ENCODE measurements around the gene PTCD1.
A peak's percentile ranks its signal among the peaks of the same experiment; 100 is the strongest.
"Not testable (repeated sequence)": the region's sequence is repeated elsewhere in the genome, so short reads cannot be mapped to it uniquely, and the experiment has no call there.

The PTCD1 gene

DNA sequence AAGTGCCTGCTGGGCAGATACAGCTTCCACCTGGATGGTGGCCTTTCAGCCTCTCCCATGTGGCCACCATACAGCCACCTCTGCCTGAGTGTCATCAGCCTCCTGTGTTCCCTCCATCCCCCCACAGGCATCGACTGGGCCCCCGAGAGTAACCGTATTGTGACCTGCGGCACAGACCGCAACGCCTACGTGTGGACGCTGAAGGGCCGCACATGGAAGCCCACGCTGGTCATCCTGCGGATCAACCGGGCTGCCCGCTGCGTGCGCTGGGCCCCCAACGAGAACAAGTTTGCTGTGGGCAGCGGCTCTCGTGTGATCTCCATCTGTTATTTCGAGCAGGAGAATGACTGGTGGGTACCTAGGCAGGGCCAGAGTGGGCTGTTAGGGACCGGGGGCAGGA is 50.7 kb downstream of the PTCD1 start:
- no peak for DNase-seq (ENCODE audit: low read depth, low spot score)

DNA sequence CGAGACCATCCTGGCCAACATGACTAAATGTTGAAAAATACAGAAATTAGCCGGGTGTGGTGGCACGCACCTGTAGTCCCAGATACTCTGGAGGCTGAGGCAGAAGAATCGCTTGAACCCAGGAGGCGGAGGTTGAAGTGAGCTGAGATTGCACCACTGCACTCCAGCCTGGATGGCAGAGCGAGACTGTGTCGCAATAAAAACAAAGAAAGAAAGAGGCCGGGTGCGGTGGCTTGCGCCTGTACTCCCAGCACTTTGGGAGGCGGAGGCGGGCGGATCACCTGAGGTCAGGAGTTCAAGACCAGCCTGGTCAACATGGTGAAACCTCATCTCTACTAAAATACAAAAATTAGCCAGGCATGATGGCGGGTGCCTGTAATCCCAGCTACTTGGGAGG is 51.4 kb downstream of the PTCD1 start:
- DNase-seq (ENCODE audit: low read depth, low spot score), result not testable (repeated sequence)

DNA sequence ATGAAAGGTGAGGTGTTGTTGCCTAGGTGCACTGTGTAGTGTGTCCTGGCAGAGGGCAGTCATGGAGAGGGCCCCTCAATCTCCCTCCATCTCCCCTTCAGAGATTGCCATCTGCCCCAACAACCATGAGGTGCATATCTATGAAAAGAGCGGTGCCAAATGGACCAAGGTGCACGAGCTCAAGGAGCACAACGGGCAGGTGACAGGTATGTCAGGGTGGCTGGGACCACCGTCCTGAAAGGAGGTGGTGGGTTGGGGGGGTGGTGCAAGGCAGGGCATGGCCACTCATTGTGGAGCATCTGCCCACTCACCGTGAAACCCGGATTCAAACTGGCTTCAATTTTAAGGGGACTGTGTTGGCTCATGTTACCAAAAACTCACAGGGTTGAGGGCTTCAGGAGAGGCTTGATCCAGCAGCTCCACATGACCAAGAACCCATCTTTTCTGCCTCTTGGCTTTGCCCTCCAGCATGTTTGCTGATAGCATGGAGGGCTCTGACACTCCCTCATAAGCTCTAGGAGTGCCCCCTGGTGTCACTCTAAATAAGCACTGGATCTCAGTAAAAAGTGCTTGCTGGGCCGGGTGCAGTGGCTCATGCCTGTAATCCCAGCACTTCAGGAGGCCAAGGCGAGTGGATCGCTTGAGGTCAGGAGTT is 51.9 kb downstream of the PTCD1 start:
- DNase-seq (ENCODE audit: low read depth, low spot score), result no peak

DNA sequence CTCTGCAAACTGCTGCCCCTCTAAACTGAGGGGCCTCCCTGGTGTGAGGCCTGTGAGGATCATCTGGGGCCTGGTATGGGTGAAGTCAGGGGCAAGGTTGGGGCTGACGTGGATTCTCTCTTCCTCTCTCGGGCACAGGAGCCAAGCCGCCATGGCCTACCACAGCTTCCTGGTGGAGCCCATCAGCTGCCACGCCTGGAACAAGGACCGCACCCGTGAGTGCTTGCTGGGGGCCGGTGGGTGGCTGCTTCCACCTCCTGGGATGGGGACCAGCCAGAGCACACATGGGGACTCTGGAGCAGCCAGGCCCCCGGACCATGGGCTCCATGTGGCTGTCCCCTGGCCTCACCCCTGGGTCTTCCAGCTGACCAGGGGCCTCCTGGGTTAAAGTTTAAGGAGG is 53.0 kb downstream of the PTCD1 start:
- DNase-seq (ENCODE audit: low read depth, low spot score), result no peak

DNA sequence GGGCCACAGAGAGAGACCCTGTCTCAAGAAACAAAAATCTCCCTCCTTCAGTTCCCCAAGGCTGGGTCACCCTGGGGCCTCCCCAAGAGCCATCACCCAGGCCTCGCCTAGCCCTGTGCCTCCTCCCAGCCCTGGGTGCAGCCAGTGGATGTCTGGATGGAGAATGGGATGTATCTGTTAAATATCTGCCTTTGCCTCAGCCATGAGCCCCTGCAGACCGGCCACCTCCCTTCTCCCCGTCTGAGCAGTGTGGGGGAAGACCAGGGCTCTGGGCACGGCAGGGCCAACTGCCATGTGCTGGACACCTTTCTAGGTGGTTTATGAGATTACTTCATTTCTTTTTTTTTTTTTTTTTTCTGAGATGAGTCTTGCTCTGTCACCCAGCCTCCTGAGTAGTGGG is 54.1 kb downstream of the PTCD1 start:
- no peak for DNase-seq (ENCODE audit: low read depth, low spot score)

DNA sequence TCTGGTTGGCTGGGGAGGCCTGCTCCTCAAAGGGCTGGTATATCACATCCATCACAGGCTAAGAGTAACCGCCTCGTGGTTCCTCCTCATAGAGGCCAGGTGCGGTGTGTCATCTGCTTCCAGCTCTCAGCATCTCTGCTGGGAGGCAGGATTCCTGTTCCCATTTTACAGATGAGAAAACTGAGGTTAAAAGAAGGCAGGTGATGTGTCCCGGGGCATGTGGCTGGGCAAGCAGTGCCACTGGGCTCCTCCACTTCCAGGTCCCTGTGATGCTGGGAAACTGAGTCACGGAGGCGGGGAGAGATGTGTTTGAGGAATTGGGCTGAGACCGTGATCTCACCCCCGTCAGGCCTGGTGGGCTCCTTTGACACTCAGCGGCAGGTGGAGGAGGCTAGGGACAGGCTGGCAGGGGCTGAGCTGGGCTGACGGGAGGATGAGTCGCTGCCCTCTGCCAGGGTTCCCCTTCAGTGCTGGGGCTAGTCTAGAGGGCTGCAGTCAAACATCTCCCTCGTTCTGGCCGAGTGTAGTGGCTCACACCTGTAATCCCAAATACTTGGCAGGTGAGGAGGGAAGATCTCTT is 54.7 kb downstream of the PTCD1 start:
- DNase-seq (ENCODE audit: low read depth, low spot score), result no peak

DNA sequence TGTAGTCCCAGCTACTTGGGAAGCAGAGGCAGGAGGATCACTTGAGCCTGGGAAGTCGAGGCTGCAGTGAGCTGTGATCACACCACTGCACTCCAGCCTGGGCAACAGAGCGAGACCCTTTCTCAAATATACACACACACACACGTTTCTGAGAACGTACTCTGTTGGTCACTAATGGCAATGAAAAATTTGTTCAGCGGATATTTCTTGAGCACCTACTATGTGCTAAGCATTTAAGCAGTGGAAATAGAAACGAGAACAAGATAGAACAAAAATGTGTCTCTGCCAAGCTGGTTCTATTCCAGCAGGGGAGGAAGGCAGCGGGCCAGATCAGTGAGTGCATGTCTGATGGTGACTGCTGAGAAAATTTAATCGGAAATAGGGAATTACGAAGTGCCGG is 55.4 kb downstream of the PTCD1 start:
- DNase-seq (ENCODE audit: low read depth, low spot score), result no peak

DNA sequence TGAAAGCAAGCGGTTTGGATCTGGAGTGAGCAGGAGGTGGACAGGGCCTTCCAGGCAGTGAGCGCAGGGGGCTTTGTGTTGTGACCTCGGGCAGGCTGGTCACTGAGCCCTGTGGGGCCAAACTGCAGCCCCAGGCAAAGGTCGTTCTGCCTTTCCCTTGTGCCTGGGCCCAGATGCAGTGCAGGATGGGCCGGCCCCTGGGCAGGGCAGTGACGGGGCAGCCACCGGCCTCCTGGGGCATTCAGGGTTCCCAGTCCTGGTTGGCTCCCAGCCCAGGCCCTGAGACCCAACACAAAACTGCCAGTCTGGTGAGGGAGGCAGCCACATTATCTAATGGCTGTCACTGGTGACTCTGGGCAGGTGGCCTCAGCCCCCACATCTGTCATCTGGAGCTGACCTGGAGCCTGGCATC is 56.9 kb downstream of the PTCD1 start:
- no peak for DNase-seq (ENCODE audit: low read depth, low spot score)

DNA sequence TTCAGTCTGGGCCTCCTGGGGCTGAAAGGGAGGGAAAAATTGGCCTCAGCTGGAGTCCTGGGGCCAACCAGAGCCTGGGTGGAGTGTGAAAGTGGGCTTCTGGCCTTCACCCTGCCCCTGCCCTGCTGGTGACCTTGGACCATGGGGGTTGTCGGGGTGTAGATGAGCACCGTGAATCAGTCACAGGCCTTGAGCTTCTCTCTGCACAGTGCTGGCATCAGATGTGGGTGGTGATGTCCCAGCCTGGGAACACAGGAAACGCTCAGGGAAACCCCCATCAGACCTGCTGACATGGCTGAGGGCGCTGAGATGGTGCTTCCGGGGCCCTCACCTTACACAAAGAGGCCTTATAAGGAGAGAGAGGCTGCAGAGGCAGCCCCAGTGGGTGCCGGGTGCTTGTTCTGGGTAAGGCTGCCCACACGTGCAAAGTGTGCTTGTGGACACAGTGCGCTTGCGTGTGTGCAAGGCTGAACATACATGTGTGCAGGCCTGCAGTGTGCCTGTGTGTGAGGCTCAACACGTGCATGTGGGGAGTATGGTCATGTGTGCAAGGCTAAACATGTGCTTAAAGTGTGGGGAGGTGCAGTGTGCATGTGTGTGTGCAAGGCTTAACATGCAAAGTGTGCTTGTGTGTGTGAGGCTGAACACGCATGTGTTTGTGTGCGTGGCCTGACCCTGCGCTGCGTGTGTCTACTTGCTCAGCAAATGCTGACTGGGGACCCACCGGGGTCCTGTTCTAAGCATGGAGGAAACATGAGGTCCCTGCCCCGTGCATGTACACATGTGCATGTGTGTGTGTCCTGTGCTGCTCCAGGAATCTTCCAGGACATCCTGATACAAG is 57.6 kb downstream of the PTCD1 start:
- DNase-seq (ENCODE audit: low read depth, low spot score), result peak; percentile 81

DNA sequence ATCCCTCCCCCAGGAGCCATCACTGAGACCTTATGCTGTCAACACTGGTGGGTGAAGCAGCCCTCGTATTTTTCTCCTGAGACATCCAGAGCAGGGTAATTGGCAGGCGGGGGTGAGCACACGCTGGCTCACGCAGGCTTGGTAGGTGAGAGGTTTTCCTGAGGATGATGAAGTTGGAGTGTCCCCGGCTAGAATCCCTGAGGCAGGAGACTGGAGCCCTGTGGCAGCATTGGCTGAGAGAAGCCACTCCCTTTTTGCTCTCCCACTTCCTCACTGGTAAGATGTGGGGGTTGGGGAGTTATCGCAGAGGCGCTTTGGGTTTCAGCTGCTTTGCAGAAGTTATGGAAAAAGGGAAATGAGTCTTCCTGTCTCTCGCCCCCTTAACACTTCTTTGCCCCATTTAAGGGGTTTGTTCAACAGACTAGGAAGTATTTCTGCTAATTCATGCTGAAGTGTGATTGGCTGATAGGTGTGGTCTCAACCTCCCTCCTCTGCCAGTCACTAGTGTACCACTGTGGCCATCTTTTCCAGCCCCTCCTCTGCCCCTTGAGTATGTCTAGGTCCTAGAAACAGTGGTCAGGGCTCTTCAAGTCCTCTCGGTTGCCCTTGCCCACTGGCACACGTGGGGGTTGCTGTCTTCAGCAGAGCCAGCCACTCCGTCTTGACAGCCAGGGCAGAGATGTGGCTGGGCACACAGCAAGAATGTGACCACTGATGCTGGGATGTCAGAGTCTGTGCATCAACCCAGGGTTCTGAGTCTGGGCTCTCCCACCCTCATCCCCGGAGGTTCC is 58.4 kb downstream of the PTCD1 start:
- no peak for DNase-seq (ENCODE audit: low read depth, low spot score)

DNA sequence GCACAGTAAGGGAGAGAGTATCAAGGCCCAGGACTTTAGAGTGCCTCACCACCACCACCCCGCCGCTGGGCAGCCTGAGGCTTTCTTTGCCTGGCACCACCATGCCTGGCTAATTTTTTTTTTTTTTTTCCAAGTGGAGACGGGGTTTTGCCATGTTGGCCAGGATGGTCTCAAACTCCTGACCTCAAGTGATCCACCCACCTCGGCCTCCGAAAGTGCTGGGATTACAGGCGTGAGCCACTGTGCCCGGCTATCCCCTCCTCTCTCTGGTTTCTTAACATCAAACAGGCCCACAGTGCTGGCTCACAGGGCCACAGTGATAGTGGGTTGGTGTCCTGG is 58.9 kb downstream of the PTCD1 start:
- not testable (repeated sequence) for DNase-seq (ENCODE audit: low read depth, low spot score)

DNA sequence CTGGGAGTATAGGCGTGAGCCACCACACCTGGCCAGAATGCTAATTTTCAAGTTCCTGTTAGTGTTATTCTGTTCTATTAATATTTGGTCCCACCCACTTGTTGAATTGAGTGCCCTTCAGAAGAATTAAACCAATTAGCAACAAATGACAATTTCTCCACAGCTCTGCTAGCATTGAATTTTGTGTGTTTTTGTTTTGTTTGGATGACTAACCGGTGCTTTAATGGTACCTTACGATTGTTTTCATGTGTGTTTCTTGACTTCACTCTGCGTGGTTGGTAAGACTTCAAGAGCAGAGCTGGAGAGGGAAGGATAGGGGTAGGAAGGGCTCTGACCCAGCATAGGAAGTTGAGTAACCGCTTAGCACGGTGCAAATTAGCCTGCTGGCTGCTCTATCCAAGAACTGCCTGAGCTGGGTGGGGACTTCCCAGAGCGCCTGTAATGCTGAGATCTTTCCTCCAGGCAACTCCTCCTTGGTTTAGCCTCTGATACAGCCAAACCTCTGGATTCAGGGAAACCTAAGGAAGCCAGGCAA is 59.5 kb downstream of the PTCD1 start:
- DNase-seq (ENCODE audit: low read depth, low spot score), result no peak

DNA sequence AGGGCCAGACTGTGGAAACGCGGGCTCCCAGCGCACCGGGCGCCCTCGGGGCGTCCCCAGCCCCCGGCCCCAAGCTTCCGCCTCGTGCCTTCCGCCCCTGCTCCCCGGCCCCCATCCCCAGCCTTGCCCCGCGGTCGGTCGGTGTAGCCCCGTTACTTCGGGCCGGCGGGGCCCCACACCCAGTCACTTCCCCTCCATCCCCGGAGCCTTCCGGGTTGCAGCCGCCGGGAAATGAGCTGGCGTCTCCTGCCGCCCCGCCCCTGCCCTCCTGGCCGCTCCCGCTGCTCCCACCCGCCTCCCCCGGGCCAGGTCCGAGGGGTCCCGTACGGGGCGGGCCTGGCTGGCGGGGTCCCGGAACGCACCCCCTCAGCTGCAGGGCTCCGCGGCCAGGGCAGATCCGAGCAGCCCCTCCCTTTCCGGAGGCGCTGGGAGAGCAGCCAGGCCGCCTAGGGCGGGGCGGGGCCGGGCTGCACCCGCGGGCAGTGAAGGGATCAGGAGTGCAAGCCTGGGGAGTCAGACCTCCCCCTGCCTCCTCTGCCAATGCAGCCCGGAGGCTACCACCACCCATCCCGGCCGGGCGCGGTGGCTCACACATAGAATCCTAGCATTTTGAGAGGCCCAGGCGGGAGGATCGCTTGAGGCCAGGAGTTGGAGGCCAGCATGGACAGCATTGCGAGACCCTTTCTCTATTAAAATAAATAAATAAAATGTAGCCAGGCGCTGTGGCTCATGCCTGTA is 63.4 kb downstream of the PTCD1 start:
- peak; percentile 31 for DNase-seq (ENCODE audit: low read depth, low spot score)

DNA sequence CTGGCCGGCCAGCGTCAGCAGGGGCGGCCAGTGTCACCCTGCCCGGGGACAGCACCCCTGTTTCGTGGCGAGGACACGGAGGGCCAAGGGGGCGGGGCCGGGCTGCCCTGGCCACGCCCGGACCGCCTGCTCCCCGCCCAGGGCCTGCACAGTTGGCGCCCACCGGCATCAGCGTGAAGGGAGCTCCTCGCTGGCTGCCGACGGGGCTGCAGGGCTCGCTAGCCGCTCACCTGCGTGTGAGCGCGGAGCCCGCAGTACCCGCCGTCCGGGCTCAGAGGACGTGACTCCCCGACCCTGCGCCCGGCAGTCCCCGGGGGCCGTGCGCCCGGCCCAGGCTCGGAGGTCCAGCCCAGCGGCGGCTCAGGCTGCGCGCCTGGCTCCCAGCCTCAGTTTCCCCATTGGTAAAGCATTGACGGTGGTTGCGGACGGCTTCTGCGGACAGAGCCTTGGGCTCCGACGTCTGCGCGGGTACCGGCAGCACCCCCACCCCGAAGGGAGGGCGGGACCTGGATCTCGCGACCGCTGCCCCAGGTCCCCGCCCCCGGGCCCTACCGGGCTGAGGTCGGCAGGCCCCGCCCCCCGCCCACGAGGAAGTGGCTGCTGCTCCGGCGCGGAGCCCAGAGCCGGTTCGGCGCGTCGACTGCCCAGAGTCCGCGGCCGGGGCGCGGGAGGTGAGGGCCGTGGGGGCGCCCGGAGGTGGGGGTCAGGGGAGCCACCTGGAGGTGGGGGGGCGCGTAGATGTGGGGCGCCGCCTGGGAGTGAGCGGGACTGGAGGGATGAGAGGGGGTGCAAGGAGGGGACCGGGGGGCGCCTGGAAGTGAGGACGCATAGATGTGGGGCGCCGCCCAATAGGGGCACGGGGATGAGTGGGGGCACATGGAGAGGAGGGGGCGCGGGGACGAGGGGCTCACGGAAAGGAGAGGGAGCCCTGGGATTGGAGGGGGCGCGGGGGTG is 64.2 kb downstream of the PTCD1 start, which contains the start of gene ARPC1B:
TSS of gene ARPC1B (plus strand) at position 620 of the 954 bp plus-strand sequence. CDS start 10,985 bp downstream, outside the sequence.
- peak; percentile 68 for DNase-seq (ENCODE audit: low read depth, low spot score)

DNA sequence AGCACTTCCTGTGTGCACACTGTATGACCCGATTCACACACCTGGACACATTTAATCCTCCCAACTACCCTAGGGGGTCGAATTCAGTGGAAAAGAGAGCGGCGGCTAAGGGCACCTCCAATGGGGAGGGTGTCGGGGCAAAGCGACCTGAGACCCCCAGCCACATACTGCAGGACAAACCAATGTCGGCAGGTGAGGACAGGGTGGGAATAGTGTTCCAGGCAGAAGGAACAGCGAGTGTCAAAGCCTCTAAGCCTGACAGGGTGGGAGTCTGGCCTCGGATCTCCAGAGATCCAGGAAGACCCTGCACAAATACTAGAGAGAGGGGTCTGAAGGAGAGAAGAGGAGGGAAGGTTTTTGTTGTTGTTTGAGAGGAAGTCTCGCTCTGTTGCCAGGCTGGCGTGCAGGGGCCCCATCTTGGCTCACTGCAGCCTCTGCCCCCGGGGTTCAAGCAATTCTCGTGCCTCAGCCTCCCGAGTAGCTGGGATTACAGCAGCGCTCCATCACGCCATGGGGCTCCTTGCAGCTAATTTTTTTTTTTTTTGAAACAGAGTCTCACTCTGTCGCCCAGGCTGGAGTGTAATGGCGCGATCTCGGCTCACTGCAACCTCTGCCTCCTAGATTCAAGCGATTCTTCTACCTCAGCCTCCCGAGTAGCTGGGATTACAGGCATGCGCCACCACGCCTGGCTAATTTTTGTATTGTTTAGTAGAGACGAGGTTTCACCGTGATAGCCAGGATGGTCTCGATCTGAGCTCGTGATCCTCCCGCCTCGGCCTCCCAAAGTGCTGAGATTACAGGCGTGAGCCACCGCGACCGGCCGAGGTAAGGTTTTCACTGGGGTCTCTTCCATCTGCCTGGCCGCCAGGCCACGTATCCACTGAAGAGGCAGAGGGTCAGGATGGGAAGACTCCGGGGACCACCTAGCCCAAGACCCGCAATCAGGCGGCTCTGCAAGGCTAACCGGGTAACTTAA is 65.2 kb downstream of the PTCD1 start:
- no peak for DNase-seq (ENCODE audit: low read depth, low spot score)

DNA sequence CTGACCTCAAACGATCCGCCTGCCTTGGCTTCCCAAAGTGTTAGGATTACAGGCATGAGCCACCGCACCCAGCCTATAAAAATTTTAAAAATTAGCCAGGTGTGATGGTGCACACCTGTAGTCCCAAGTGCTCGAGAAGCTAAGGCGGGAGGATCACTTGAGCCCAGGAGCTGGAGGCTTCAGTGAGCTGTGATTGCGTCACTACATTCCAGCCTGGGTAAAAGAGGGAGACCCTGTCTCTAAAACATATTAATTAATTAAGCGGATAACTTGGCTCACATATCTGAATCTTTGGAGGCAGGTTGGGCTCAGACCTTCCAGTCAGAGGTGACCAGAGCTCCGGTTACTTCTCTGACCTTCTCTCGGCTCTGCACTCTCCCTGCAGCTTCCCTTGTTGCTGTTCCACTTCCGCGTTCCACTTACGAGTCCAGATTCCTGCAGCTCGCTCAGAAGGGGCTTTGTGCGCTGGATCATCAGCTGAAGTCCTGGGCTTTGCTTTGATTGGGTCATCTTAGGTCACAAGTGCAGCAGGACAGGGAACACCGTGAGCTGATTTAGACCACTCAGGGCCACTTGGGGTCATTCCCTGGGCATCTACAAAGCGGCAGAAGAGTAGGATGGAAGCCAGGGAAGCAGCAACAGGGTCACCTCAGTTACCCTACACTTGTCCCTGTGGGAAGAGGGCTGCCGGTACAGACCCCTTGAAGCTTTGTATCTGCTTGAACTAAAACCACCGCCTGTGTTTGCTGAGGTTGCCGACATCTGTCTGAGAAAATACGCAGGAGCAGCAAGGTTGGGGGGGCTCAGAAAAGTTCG is 66.1 kb downstream of the PTCD1 start:
- no peak for DNase-seq (ENCODE audit: low read depth, low spot score)

DNA sequence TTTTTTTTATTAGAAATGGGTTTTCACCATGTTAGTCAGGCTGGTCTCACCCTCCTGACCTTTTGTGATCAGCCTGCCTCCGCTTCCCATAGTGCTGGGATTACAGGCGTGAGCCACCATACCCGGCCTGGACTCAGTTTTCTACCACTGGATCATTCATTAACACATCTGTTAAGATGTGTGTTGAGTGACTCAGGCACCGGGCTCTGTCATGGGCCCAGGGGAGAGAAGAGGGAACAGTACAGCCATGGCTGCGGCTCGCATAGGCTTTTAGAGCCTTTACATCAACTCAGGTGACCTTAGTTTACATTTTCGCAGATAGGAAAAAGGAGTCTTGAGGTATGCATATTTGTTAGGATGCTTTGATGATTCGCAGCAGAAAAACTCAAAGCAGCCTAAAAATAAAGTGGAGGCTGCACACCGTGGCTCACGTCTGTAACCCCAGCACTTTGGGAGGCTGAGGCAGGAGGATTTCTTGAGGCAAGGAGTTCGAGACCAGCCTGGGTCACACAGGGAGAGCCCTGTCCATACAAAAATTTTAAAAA is 67.2 kb downstream of the PTCD1 start:
- DNase-seq (ENCODE audit: low read depth, low spot score), result no peak

All from activated CD4-positive, CD25-positive, alpha-beta regulatory T cell treated with anti-CD3 and anti-CD28 coated beads, Interleukin-2, amount 50 U/mL, for 16 hours (primary cell).